ENCODE measurements around the gene PITX1. TPM values are rescaled to one million over a fixed set of nuclear protein-coding genes. Genes with fewer than 3 reads are reported as not detected.

PITX1 gene
- total RNA-seq, 4 donors from 2014 or later, result 0.97 to 1.2 TPM; not detected in 2

DNA sequence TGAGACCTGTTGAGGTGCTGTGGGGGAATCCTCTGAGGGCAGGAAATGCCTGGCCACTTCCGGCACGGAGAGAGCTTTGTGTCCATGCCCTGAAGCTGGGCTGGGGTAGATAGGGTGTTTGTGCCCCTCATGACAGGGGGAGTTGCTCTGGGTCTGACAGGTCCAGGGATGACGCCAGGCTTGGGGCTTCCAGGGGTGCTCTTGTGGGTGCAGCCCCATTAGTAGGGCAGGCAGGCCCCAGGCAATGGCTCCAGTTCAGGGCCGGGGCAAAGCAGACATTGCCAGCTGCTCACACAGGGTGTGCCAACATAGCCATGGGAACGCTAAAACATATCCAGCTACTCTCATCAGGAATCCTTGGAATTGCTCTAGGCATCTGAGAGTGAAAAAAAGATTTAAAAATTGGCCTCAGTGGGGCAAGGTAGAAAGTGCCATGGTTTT lies 21.1 kb downstream of the PITX1 start:
- intact Hi-C loops (cut with DNase I; ENCODE audit: low total_unique reads), result no loop called here
- no peaks in the 10 kb centered on the region for H3K27me3 ChIP-seq
- H3K27ac ChIP-seq, result no peak overlapping the region
- no peaks in the 10 kb centered on the region for H3K9me3 ChIP-seq
- DNase-seq, result no peak
- H3K4me1 ChIP-seq, result no peaks in the 10 kb centered on the region
- no peaks in the 10 kb centered on the region for H3K36me3 ChIP-seq
- TF ChIP-seq POLR2A (IDR thresholded peaks at IDR 0.05), result no peak
- TF ChIP-seq, protein P1, sequence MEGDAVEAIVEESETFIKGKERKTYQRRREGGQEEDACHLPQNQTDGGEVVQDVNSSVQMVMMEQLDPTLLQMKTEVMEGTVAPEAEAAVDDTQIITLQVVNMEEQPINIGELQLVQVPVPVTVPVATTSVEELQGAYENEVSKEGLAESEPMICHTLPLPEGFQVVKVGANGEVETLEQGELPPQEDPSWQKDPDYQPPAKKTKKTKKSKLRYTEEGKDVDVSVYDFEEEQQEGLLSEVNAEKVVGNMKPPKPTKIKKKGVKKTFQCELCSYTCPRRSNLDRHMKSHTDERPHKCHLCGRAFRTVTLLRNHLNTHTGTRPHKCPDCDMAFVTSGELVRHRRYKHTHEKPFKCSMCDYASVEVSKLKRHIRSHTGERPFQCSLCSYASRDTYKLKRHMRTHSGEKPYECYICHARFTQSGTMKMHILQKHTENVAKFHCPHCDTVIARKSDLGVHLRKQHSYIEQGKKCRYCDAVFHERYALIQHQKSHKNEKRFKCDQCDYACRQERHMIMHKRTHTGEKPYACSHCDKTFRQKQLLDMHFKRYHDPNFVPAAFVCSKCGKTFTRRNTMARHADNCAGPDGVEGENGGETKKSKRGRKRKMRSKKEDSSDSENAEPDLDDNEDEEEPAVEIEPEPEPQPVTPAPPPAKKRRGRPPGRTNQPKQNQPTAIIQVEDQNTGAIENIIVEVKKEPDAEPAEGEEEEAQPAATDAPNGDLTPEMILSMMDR (IDR thresholded peaks at IDR 0.05), result no peak
- no peak overlapping the region for H3K4me3 ChIP-seq

DNA sequence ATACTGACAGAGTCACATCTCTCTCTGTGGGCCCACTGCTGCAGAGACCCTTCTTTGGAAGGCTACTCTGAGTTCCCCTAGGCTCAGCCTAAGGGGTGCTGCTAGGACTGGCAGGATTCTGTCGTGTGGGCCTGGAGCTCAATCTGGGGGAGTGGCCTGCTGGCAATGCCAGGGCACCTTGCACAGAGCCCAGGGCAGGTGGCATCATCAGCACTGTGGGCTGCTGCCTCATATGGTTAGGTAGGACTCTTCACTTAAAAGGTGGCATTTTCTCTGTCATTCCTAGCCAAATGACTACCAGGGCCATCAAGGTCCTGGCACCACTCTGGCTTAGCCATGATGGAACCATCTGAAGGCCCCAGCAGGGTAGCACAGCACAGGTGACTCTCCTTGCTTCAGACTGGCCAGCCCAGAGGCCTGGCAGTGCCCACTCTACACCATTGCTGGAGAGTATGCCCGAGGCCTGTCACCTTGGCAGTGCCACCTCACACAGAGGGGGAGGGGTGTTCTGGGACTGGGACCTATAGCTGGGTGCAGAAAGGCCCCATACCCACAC lies 21.9 kb downstream of the PITX1 start:
- H3K27me3 ChIP-seq, result no peaks in the 10 kb centered on the region
- no peak overlapping the region for H3K4me3 ChIP-seq
- intact Hi-C loops (cut with DNase I; ENCODE audit: low total_unique reads), result no loop called here
- TF ChIP-seq, protein P1 (IDR thresholded peaks at IDR 0.05), result no peak
- TF ChIP-seq POLR2A (IDR thresholded peaks at IDR 0.05), result no peak
- no peak overlapping the region for H3K27ac ChIP-seq
- H3K36me3 ChIP-seq, result no peaks in the 10 kb centered on the region
- DNase-seq, result no peak
- H3K4me1 ChIP-seq, result no peaks in the 10 kb centered on the region
- H3K9me3 ChIP-seq, result no peaks in the 10 kb centered on the region

DNA sequence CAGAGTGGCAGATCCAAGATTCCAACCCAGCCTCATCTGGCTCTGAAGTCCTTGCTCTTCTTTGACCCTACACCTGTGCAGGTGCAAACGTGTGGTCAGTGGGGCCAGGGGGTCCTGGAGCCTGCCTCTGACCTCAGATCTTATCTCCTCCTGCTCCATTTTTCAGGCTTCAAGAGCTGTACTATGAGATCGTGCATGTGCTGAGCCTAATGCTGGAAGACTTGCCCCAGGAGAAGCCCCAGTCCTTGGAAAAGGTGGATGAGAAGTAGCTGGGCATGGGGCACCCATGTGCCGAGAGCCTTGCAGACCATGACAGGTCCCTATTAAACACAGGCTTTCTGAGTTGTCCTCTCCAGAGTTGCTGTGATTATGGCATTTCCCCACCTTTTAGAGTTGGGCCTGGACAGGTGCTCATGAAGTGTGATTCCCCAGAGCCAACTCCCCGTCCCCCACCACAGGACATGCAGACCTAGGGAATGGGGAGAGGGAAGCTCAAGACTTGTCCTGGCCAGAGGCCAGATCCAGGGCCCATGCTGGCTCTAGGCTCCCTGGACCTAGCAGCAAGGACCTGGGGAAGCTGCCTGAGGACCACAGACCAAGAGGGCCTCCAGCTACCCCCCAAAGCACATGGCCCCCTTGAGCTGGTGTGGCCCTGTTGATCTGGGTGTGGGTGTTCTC lies 22.5 kb downstream of the PITX1 start:
- no peak for DNase-seq
- no peaks in the 10 kb centered on the region for H3K27me3 ChIP-seq

DNA sequence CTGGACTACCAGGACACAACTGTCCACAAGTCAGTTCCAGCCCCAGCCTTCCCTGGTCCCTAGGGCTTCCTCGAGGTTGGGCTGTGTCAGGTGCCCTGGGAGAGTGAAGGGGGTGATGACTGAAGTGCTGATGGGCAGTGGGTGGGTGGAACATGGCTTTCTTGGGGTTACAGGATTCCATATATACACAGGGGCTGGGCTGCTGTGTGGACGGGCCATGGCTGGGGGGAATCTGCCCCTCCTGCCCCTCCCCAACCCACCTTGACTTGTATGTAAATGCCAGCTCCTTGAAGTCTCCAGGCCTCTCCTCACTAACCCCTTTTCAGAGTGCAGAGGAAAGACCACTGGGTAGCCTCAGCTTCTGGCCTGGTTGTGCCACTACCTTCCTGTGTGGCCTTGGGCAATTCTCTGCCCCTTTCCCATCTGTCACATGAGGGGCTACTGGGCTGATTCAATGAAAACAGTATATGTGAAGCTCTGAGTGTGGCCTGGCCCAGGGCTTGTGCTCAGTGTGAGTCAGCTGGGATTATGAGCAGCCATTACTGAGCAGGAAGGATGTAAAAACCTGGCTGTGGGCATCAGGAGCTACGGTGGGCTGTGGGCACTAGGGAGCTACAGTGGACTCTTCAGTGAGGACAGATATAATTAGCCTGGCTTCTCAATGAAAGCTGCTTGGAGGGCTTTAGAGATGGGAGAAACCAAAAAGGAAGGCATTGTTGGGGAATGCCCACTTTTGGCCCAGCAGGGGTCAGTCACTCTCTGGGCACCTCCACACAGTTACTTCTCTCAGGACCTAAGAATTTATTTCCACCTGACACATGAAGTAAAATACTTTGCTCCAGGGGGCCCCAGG lies 23.3 kb downstream of the PITX1 start:
- no peak for TF ChIP-seq POLR2A (IDR thresholded peaks at IDR 0.05)
- TF ChIP-seq, protein P1 (IDR thresholded peaks at IDR 0.05), result no peak
- intact Hi-C loops (cut with DNase I; ENCODE audit: low total_unique reads), result no loop called here
- H3K9me3 ChIP-seq, result no peaks in the 10 kb centered on the region
- no peak overlapping the region for H3K27ac ChIP-seq
- no peaks in the 10 kb centered on the region for H3K36me3 ChIP-seq
- no peak overlapping the region for H3K4me3 ChIP-seq
- H3K4me1 ChIP-seq, result no peaks in the 10 kb centered on the region
- H3K27me3 ChIP-seq, result no peaks in the 10 kb centered on the region
- DNase-seq, result no peak

More for the DNA sequence above, 22.5 kb downstream of the PITX1 start:
- intact Hi-C loops (cut with DNase I; ENCODE audit: low total_unique reads), result no loop called here
- Histone ChIP-seq H3K4me3 (no peak overlapping the region), H3K9me3 (no peaks in the 10 kb centered on the region), H3K4me1 (no peaks in the 10 kb centered on the region), H3K27ac (no peak overlapping the region), H3K36me3 (no peaks in the 10 kb centered on the region)
- TF ChIP-seq, protein P1 (IDR thresholded peaks at IDR 0.05), result no peak
- no peak for TF ChIP-seq POLR2A (IDR thresholded peaks at IDR 0.05)
